GM12891 (cell line): Measurements from ENCODE around the gene PRAF2.

Experiments used
- PAX5 ChIP-seq: IDR thresholded peaks from 2 replicates; pipeline ENCODE4 v1.6.1; 2011; ENCODE audit warnings: low read length, moderate library complexity, mild to moderate bottlenecking; ENCODE audit not compliant: insufficient read depth, severe bottlenecking
- POLR2A ChIP-seq: IDR thresholded peaks from 2 replicates; pipeline ENCODE4 v1.6.1; 2011; ENCODE audit warnings: low read depth, low read length, control low read depth
- POLR2AphosphoS5 ChIP-seq: IDR thresholded peaks from 2 replicates; pipeline ENCODE4 v1.6.1; 2011; ENCODE audit warnings: low read depth, low read length, control low read depth
- TAF1 ChIP-seq: IDR thresholded peaks from 2 replicates; pipeline ENCODE4 v1.6.1; 2011; ENCODE audit warnings: low read depth, low read length, control low read depth

DNA sequence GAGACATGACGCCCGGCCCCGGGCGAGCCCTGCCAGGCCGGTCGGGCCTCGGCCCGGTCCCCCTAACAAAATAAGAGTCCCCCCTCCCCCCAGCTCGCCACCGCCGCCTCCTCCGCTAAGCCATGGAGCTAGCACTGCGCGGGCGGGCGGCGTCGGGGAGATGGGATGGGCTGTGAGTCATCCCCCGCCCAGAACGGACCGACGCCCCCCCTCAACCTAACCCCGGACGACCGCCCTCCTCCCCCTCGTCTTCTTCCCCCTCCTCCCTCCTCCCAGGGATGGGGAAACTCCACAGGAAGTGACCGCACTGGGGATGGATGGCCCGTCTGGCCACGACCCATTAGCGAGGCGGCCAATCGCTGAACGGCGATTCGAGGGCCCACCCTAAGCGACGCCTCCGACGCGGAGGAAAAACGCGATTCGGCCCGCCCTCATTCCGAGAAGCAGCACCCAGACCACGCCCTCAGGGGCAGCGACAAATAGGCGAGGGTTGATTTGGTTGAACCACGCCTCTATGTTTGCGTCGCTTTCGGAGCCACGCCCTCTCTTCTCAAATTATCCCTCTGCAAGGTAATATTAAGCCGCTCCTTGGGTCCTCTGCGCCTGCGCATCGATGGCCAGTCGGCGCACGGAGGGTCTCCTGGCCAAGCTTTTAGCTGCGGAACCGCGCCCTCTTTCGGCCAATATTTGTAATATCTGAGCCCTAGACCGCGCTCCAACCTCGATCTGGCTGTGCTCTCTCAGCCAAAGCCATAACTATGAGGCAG is 30.4 kb downstream of the PRAF2 start, which contains the start of gene TFE3:
- TF ChIP-seq POLR2A (no peak), POLR2AphosphoS5 (no peak), PAX5 (no peak), TAF1 (no peak)
